GM12891 (cell line): ENCODE data around the gene RRBP1.

Experiments used
- PAX5 ChIP-seq: IDR thresholded peaks from 2 replicates; pipeline ENCODE4 v1.6.1; 2011; ENCODE audit warnings: low read length, moderate library complexity, mild to moderate bottlenecking; ENCODE audit not compliant: insufficient read depth, severe bottlenecking
- POLR2A ChIP-seq: IDR thresholded peaks from 2 replicates; pipeline ENCODE4 v1.6.1; 2011; ENCODE audit warnings: low read depth, low read length, control low read depth
- POLR2AphosphoS5 ChIP-seq: IDR thresholded peaks from 2 replicates; pipeline ENCODE4 v1.6.1; 2011; ENCODE audit warnings: low read depth, low read length, control low read depth
- POU2F2 ChIP-seq: IDR thresholded peaks from 2 replicates; pipeline ENCODE4 v1.6.1; 2011; ENCODE audit warnings: low read depth, mild to moderate bottlenecking, control low read depth, low read length, moderate library complexity
- SPI1 ChIP-seq: IDR thresholded peaks from 2 replicates; pipeline ENCODE4 v1.6.1; 2011; ENCODE audit warnings: low read depth, low read length, control low read depth
- TAF1 ChIP-seq: IDR thresholded peaks from 2 replicates; pipeline ENCODE4 v1.6.1; 2011; ENCODE audit warnings: low read depth, low read length, control low read depth

DNA sequence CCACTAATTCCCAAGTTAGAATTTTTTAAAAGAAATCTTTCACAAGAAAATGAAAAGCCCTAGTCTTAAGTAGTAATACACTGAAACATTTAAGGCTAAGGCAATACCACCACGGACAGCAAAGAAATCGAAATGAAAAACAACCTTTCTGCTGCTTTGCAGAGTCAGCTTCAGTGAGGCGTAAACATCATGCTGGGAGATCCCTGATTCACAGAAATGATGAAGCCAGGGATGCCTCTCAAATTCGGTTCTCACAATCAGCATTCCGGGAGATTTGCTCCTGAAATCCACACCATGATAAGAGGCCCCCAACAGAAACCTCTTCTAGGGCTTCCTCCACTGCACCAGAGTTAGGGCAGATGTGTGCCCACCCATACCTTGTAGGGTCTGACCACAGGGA lies 18.6 kb downstream of the RRBP1 start:
- TF ChIP-seq POLR2A (no peak), POLR2AphosphoS5 (no peak), SPI1 (no peak), TAF1 (no peak), POU2F2 (no peak), PAX5 (no peak)
